Esophagus mucosa (tissue), 1 donor: ENCODE measurements around the gene SPG11. TPM values are rescaled to one million over a fixed set of nuclear protein-coding genes. Genes with fewer than 3 reads are reported as not detected.
A peak's percentile ranks its signal among the peaks of the same experiment; 100 is the strongest.
"Not testable (repeated sequence)": the region's sequence is repeated elsewhere in the genome, so short reads cannot be mapped to it uniquely, and the experiment has no call there.

Source experiments
- ATAC-seq: fragments of 200-7000 bp; cut with Tn5 transposase; one replicate; pipeline ENCODE4 v1.9.1; 2020
- total RNA-seq: library from RNA; stranded (reverse); gene quantifications from one replicate; pipeline ENCODE4 v1.2.4, GENCODE V29; 2023
- donor health status: DM: yes; HTN: yes; CAD: no.

SPG11 gene
- total RNA-seq, 1 donor from 2014 or later, result 57.9 TPM

DNA sequence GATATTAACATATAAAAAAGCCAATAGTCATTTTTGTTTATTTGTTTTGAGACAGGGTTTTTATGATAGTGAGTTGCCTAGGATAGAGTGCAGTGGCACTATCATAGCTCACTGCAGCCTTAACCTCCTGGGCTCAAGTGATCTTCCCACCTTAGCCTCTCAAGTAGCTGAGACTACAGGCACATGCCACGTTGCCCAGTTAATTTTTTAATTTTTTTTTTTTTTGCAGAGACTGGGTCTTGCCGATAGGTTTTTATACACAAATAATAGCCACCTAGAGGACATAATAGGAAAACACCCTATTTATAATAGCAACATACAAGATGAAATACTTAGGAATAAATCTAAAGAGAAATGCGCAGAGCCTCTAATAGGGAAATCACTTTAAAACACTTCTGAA lies 113.2 kb downstream of the SPG11 start:
- ATAC-seq, result no peak

GRCh38 chr15:44549152-44549551 lies 114.3 kb downstream of the SPG11 start:
- not testable (repeated sequence) for ATAC-seq

- peak; percentile 79 for ATAC-seq
Measured at GRCh38 chr15:44545913-44546802, 117.3 kb downstream of the SPG11 start.

GRCh38 chr15:44544745-44545144 lies 118.7 kb downstream of the SPG11 start:
- not testable (repeated sequence) for ATAC-seq

GRCh38 chr15:44542596-44542995 lies 120.9 kb downstream of the SPG11 start:
- no peak for ATAC-seq

- no peak for ATAC-seq
Measured at GRCh38 chr15:44541282-44541958, 122.0 kb downstream of the SPG11 start.

GRCh38 chr15:44537735-44538240 lies 125.7 kb downstream of the SPG11 start:
- no peak for ATAC-seq

DNA sequence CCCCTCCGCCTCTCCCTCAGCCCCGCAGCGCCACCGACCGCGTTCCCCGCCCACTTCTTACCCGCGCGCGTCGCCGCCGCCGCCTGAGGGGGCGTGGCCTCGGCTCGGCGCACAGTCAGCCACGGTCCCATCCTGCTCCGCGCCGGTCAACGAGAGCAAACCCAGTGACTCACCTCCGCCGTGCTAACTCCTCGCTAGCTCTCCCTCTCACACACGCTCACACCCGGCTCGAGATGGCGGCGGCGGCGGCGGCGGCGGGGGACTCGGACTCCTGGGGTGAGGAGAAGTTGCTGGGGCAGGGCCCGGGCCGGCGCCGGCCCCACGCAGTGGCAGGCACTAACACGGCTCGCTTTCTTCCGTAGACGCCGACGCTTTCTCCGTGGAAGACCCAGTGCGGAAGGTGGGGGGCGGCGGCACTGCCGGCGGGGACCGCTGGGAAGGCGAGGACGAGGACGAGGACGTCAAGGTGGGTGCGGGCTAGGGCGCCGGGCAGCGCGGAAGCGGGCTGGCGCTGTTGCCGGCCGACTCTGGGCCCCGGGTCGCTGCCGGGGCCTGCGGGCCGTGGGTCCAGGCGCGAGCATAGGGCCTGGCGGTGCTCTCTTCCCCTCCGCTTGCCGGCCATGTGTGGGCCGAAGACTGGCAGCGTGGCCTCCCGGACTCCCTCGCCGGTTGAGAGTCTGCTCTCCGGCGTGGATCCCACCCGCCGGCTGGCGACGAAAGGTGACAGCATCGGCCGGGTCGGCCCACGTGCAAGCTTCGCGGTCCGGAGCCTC lies 126.3 kb downstream of the SPG11 start, which contains the start of gene EIF3J:
EIF3J (plus strand) TSS at position 186 of the 773 bp plus-strand sequence; CDS start at position 234, 48 bp downstream.
- peak; percentile 97 for ATAC-seq

DNA sequence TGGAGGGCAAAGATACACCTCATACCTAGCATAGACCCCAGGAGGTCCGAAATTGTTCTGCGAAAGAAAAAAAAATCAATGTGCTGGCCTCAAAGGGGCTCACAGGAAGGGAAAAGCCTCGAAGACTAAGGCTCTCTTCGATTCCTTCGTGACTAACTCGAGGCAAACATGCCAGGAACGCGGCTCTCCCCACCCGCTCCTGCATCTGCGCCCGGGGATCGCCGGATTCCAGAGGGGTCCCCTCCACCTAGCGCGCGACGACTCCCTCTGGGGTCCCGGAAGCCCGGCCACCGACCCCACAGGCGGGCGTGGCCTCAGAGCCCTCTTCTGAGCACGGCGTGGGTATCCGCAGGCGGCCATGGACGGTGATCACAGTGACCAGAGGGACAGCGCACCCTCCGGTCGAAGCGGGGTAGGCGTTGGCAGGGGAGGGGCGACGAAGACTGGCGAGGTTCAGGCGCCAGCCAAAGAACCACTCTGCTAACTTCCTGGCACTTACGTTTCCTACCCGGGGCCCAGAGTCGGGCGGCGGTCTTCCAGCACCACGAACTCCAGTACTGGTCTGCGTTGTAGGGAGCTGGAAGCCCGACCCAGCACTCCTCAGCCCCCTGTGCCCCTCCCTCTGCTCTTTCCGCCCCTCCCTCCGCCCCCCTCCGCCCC lies 127.0 kb downstream of the SPG11 start:
- peak; percentile 77 for ATAC-seq

- ATAC-seq, result no peak
Measured at GRCh38 chr15:44535523-44536301, 127.8 kb downstream of the SPG11 start.

DNA sequence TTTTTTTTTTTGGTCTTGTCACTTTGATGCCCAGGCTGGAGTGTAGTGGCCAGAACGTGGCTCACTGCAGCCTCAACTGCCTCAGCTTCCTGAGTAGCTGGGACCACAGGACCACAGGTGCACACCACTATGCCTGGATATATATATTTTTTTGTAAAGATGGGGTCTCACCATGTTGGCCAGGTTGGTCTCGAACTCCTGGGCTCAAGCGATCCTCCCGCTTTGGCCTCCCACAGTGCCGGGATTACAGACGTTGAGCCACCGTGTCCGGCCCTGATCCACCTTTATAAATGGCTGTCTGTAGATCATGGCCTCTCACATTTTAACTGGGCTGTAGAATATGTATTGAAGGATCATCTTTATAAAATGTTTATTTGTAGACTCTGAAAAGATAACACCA lies 128.4 kb downstream of the SPG11 start:
- ATAC-seq, result no peak

DNA sequence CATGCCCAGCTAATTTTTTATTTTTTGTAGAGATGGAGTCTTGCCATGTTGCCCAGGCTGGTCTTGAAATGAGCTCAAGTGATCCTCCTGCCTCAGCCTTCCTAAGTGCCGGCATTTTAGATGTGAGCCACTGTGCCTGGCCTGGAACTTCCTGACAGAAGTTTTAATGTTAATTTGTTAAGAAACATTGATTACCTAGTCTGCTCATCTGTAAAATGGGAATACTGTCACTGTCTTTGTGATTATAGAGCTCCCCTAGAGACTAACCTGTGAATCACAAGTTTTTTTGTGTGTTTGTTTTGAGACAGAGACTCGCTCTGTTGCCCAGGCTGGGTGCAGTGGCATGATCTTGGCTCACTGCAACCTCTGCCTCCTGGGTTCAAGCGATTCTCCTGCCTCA lies 130.8 kb downstream of the SPG11 start:
- no peak for ATAC-seq

GRCh38 chr15:44532275-44532674 lies 131.2 kb downstream of the SPG11 start:
- ATAC-seq, result not testable (repeated sequence)

DNA sequence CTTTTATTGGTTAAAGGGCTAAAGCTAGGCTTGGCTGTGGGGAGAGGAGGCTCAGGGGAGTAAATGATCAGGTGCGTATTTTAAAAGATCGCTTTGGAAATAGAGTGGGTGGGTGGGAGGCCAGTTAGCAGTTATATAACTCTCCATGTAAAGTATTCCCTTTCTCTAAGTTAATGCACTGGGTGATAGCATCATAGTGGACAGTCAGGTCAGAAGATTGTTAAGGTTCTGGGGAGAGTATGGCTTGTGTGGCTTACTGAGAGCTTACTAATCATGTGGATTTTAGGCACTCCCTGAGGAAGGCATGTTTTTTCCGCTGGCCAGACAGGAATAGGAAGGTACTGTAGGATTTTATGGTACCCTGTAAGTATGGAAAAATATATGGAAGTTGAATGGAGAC lies 132.8 kb downstream of the SPG11 start:
- ATAC-seq, result peak; percentile 12

- ATAC-seq, result no peak
Measured at GRCh38 chr15:44529864-44530604, 133.4 kb downstream of the SPG11 start.

DNA sequence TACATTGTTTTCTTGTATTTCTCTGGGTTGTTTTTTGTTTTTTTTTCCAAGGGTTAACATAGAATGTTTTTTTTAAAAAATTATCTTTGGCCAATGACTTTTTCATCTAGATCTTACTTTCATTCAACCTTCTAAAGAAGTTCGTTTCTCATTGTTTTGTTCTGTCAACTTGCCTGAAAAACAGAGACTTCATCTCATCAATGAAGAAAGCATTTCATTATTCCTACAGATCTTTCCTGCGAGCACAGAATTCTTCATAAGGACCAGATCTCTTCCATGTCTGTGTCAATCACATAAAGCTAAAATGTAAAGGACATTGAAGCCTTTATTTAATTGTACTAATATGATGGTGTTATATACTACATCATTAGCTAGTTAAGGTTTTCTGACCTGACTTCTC lies 136.2 kb downstream of the SPG11 start:
- no peak for ATAC-seq

DNA sequence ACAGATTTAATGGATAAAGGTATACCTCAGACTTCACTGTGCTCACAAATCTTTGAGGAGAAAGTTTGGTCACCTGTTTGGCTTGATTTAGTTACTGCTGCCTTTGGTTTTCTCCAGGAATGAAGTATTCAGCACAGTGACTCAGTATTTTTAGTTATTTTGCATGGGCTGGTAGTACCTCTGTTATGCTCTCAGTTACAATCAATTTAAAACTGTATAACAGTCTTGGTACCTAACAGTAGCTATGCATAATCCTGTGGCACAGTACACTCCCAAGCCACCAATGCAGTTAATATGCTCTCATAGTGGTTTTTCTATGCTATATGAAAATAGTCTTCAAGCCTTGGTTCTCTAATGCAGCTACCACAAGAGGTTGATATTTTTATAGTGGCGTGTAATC lies 138.4 kb downstream of the SPG11 start:
- no peak for ATAC-seq

DNA sequence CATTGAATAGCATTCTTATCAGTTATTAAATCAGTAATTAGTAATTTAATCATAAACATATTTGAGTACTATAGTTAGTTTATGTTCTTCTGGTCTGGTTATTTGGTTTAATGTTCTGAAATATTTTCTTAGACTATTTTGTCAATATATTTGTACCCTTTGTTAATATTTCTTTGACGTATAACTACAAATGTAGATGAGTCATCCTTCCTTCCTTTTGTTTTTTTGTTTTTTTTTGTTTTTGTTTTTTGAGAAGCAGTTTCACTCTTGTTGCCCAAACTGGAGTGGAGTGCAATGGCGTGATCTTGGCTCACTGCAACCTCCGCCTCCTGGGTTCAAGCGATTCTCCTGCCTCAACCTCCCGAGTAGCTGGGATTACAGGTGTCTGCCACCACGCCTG lies 143.9 kb downstream of the SPG11 start:
- no peak for ATAC-seq

DNA sequence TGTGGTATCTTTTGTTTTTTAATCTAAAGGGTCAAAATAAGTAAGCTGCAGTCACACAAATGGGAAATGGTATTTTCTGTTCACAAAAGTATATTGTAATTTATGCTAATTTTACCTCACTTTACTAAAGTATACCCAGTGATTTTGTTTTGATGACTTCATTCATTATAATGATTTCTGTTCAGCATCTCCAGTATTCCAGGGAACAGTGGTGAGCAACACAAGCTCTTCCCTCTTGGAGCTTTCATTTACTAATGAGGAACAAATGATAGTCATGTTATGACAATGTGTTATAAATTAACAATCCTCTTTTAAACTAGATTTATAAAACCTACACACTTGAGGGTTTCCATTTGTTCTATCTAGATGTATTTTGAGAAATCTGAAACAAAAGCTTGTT lies 147.0 kb downstream of the SPG11 start:
- no peak for ATAC-seq
